Effector memory CD4-positive, alpha-beta T cell (primary cell): ENCODE data around the gene CCNL2.
A peak's percentile ranks its signal among the peaks of the same experiment; 100 is the strongest.

Experiments
- DNase-seq, 3 donors: peaks; one replicate each; pipeline ENCODE4 v3.0.0-alpha.2; 2020
- H3K27ac ChIP-seq: 2 replicates; pipeline ENCODE4 v1.7.0; 2013; ENCODE audit warnings: mild to moderate bottlenecking, low read length, moderate library complexity; ENCODE audit not compliant: insufficient read depth, poor library complexity, severe bottlenecking
- H3K27me3 ChIP-seq: replicated peaks from 2 replicates; pipeline ENCODE4 v1.7.0; 2013; ENCODE audit warnings: mild to moderate bottlenecking, low read length; ENCODE audit not compliant: insufficient read depth, control insufficient read depth, poor library complexity, severe bottlenecking
- H3K36me3 ChIP-seq: 2 replicates; pipeline ENCODE4 v1.7.0; 2013; ENCODE audit warnings: mild to moderate bottlenecking, low read length, moderate library complexity; ENCODE audit not compliant: control insufficient read depth, insufficient read depth
- H3K4me1 ChIP-seq: 2 replicates; pipeline ENCODE4 v1.7.0; 2013; ENCODE audit warnings: low read length, mild to moderate bottlenecking; ENCODE audit not compliant: control insufficient read depth, insufficient read depth, poor library complexity, severe bottlenecking
- H3K4me3 ChIP-seq: 2 replicates; pipeline ENCODE4 v1.7.0; 2013; ENCODE audit warnings: low read length, low read depth, mild to moderate bottlenecking; ENCODE audit not compliant: insufficient read depth, poor library complexity, severe bottlenecking
- H3K9me3 ChIP-seq: 2 replicates; pipeline ENCODE4 v1.7.0; 2013; ENCODE audit warnings: mild to moderate bottlenecking, low read length, moderate library complexity; ENCODE audit not compliant: control insufficient read depth

The CCNL2 gene

DNA sequence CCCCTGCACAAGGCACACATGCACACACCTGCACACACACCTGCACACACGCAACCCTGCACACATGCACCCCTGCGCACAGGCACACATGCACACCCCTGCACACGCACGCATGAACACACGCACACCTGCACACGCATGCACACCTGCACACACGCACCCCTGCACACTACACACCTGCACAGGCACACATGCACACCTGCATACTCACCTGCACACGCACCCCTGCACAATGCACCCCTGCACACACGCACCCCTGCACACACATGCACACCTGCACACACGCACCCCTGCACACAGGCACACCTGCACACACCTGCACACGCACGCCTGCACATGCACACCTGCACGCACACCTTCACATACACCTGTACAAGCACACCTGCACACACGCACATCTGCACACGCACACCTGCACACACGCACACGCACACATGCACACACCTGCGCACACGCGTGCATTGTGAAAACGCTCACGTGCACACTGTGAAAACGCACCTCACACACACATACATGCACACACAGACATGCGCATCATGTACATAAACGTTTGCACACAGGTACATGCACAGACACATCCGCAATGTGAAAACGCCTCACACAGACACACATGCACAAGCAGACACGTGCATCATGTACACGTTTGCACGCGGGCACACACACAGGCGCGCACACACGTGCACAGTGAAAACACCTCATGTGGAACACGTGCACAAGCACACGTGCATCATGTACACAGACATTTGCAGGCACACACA lies 58.2 kb downstream of the CCNL2 start:
- Histone ChIP-seq H3K4me3 (no peak overlapping the region), H3K27ac (no peak overlapping the region), H3K27me3 (no peaks in the 10 kb centered on the region), H3K4me1 (no peaks in the 10 kb centered on the region), H3K9me3 (no peaks in the 10 kb centered on the region), H3K36me3 (peaks cover 11% of the 10 kb centered on the region)
- DNase-seq: no peak

- no peak for DNase-seq
- H3K4me3 ChIP-seq: no peak overlapping the region
- no peak overlapping the region for H3K27ac ChIP-seq
- H3K36me3 ChIP-seq: peaks cover 11% of the 10 kb centered on the region
- H3K27me3 ChIP-seq: no peaks in the 10 kb centered on the region
- no peaks in the 10 kb centered on the region for H3K9me3 ChIP-seq
- no peaks in the 10 kb centered on the region for H3K4me1 ChIP-seq
These were observed 59.0 kb downstream of the CCNL2 start for GRCh38 chr1:1340185-1340584.

DNA sequence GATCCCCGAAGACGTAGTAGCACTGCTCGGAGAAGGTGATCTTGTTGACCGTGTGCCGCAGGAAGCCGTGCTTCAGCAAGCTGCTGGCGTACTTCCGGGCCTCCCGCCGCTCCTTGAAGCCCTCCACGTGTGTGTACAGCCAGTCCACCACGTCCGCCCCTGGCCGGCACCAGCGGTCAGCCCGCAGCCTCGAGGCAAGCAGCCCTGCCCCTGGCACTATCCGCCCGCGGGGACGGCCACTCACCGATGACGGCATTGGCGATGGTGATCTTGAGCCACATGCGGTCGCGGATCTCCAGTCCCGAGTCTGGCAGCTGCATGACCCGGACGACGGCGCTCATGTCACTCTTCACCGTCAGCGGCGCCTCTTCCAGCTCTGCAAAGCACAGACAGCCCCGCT lies 60.9 kb downstream of the CCNL2 start:
- Histone ChIP-seq H3K36me3 (peaks cover 11% of the 10 kb centered on the region), H3K27me3 (no peaks in the 10 kb centered on the region), H3K4me3 (no peak overlapping the region), H3K27ac (no peak overlapping the region), H3K9me3 (no peaks in the 10 kb centered on the region), H3K4me1 (no peaks in the 10 kb centered on the region)
- no peak for DNase-seq

- Histone ChIP-seq H3K9me3 (no peaks in the 10 kb centered on the region), H3K27me3 (no peaks in the 10 kb centered on the region), H3K4me3 (no peak overlapping the region), H3K36me3 (peaks cover 11% of the 10 kb centered on the region), H3K4me1 (no peaks in the 10 kb centered on the region), H3K27ac (no peak overlapping the region)
- DNase-seq: peak in 1 of 3 donors; percentile 9
These were observed 61.4 kb downstream of the CCNL2 start for GRCh38 chr1:1337793-1338147.

DNA sequence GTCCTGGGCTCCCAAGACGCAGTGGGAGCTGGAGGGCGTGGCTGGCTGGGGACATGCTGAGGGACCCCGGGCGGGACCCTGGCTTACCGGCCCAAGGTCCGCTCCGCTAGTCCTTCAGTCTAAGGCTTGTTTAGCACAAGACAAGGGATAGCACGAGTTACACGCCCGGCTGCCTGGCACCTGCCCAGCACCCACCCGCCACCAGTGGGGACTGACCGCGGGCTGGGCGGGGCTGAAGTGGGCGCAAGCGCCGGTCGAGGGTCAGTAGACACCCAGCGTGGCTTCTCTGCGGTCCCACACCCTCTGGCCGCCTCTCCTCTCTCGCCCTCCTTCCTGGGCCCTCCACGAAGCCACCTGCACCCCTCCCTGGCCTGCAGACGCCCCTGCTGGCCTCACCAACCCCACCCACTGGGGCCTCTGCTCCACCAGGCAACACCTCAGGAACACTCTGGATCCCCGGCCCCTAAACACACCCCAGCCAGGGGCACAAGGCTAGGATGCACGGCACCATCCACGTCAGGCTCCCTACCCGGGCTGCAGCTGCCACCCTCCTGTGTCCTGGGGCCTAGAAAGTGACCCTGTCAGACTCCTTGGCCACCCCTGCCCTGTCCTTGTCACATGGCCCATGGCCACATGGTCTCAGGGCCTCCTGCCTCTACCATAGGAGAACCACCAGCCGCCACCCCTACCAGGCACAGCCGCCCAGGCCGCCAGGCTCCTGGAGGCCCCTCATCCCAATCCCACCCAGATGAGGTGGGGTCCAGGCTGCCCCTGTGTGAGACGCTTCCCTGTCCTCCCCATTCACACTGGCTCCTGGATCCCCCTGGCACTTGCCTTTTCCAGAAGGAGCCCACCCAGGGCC lies 62.0 kb downstream of the CCNL2 start:
- peaks cover 11% of the 10 kb centered on the region for H3K36me3 ChIP-seq
- H3K4me1 ChIP-seq: no peaks in the 10 kb centered on the region
- no peak overlapping the region for H3K4me3 ChIP-seq

DNA sequence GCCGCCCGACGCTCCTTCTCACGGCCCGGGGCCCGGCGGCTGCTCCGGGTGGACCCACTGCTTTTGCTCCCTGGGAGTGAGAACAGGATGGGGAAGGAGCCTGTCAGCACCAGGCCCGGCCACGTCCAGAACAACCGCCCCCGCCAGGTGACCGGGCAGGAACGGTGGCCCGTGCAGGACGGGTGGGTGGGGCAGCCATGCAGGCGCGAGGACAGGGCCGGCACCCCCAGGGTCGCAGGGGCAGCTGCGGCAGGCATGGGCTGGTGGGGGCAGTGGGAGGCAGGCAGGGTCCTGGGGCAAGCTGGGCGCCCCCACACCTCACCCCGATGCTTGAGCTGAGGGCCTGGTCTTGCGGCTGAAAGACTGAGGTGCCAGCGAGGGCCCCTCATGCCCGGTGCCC lies 62.7 kb downstream of the CCNL2 start:
- no peak overlapping the region for H3K27ac ChIP-seq
- H3K27me3 ChIP-seq: no peaks in the 10 kb centered on the region

More for the DNA sequence above, 62.0 kb downstream of the CCNL2 start:
- no peaks in the 10 kb centered on the region for H3K27me3 ChIP-seq
- no peak overlapping the region for H3K27ac ChIP-seq
- DNase-seq: no peak
- H3K9me3 ChIP-seq: no peaks in the 10 kb centered on the region

GRCh38 chr1:1335792-1336248 lies 63.3 kb downstream of the CCNL2 start:
- no peaks in the 10 kb centered on the region for H3K9me3 ChIP-seq
- peaks cover 3% of the 10 kb centered on the region for H3K4me1 ChIP-seq
- H3K36me3 ChIP-seq: peaks cover 11% of the 10 kb centered on the region
- no peak overlapping the region for H3K27ac ChIP-seq
- no peak overlapping the region for H3K4me3 ChIP-seq
- no peak for DNase-seq
- no peaks in the 10 kb centered on the region for H3K27me3 ChIP-seq

More for the DNA sequence above, 62.7 kb downstream of the CCNL2 start:
- Histone ChIP-seq H3K36me3 (peaks cover 11% of the 10 kb centered on the region), H3K4me1 (no peaks in the 10 kb centered on the region), H3K4me3 (no peak overlapping the region), H3K9me3 (no peaks in the 10 kb centered on the region)
- no peak for DNase-seq
